Body of pancreas (tissue), 4 donors: Measurements from ENCODE around the gene SIGLEC11. TPM values are rescaled to one million over a fixed set of nuclear protein-coding genes. Genes with fewer than 3 reads are reported as not detected.

ENCODE experiments used
- ATAC-seq: fragments of 150-250 bp; one replicate; pipeline ENCODE4 v1.9.1; 2016
- DNase-seq, 4 donors: peaks; one replicate each; pipeline ENCODE4 v3.0.0-alpha.2; 2019
- H3K27ac ChIP-seq, 4 donors: fragments of 200-600 bp; sonication (generic); 1 replicate in 3 of 4; 2 replicates in 1 of 4; pipeline versions ENCODE4 v1.5.1 to v1.6.1; 2016 to 2019; ENCODE audit warnings: mild to moderate bottlenecking in 1 of 4, mixed read lengths in 1 of 4, moderate library complexity in 1 of 4
- H3K27me3 ChIP-seq, 2 donors: fragments of 200-600 bp; sonication (generic); one replicate each; pipeline ENCODE4 v1.6.0; 2016; ENCODE audit warnings: mild to moderate bottlenecking in 1 of 2
- H3K36me3 ChIP-seq, 2 donors: fragments of 200-600 bp; sonication (generic); replicated peaks in 1 of 2; 2 replicates each; pipeline ENCODE4 v1.5.1; 2016; ENCODE audit warnings: low read depth in 2 of 2; ENCODE audit not compliant: insufficient read depth in 1 of 2
- H3K4me1 ChIP-seq: fragments of 200-600 bp; sonication (generic); one replicate; pipeline ENCODE4 v1.6.0; 2016
- H3K4me3 ChIP-seq, 2 donors: fragments of 200-600 bp; sonication (generic); 1 replicate in 1 of 2; 2 replicates in 1 of 2; pipeline ENCODE4 v1.5.1; 2016 to 2019
- H3K9me3 ChIP-seq, 3 donors: fragments of 200-600 bp; sonication (generic); 1 replicate in 2 of 3; 2 replicates in 1 of 3; pipeline ENCODE4 v1.5.1; 2016
- POLR2A ChIP-seq, 3 donors: fragments of 450-650 bp; IDR thresholded peaks; one replicate each; pipeline ENCODE4 v1.6.1; 2016; ENCODE audit warnings: antibody characterized with exemption in 3 of 3, mild to moderate bottlenecking in 2 of 3
- WGBS, 2 donors: methylation state at CpG; one replicate each; pipeline ENCODE4 v1.1.5; 2017; 5-methylcytosine and 5-hydroxymethylcytosine counted together
- intact Hi-C: fragments of 100-400 bp; cut with DNase I; formaldehyde crosslinking; loops from one replicate; pipeline ENCODE4 v1.15.1; 2023
- total RNA-seq, 2 donors: library from RNA; depleted of rRNA; stranded (reverse); fragments of >200 nt; gene quantifications; one replicate each; pipeline ENCODE4 v1.1.0, GENCODE V29; 2016
- TF ChIP-seq, protein P1 (sequence below), 7 experiments: fragments of 450-650 bp in 4 of 7; fragments of 200-600 bp in 3 of 7; sonication (generic) in 3 of 7; IDR thresholded peaks; one replicate each; pipeline ENCODE4 v1.5.1; 2016 to 2019; ENCODE audit warnings: antibody characterized with exemption in 7 of 7

The SIGLEC11 gene
- total RNA-seq, 2 donors from 2014 or later, result 1.3 to 12.5 TPM

DNA sequence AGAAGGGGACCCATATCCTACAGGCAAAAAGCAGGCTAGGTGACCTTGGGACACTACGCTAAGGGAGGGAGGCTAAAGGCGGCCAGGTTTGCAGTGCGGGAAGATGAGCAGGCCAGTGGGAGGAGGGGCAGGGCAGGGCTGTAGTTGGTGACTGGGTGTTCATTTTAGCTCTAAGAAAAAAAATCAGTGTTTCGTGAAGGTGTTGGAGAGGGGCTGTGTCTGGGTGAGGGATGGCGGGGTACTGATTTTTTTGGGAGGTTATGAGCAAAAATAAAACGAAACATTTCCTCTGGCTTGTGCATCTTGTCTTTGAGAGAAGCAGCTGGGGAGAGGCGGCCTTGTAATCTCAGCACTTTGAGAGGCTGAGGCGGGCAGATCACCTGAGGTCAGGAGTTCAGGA, 27.3 kb downstream of the SIGLEC11 start:
- WGBS, 2 donors, result 77 to 84% methylated on average over 7 to 8 of the region's 8 CpGs
- Histone ChIP-seq H3K4me1 (peaks cover 21% of the 10 kb centered on the region), H3K4me3 (no peak overlapping the region), H3K36me3 (no peaks in the 10 kb centered on the region), H3K27ac (no peak overlapping the region), H3K27me3 (no peaks in the 10 kb centered on the region), H3K9me3 (no peaks in the 10 kb centered on the region)
- TF ChIP-seq, protein P1, sequence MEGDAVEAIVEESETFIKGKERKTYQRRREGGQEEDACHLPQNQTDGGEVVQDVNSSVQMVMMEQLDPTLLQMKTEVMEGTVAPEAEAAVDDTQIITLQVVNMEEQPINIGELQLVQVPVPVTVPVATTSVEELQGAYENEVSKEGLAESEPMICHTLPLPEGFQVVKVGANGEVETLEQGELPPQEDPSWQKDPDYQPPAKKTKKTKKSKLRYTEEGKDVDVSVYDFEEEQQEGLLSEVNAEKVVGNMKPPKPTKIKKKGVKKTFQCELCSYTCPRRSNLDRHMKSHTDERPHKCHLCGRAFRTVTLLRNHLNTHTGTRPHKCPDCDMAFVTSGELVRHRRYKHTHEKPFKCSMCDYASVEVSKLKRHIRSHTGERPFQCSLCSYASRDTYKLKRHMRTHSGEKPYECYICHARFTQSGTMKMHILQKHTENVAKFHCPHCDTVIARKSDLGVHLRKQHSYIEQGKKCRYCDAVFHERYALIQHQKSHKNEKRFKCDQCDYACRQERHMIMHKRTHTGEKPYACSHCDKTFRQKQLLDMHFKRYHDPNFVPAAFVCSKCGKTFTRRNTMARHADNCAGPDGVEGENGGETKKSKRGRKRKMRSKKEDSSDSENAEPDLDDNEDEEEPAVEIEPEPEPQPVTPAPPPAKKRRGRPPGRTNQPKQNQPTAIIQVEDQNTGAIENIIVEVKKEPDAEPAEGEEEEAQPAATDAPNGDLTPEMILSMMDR (IDR thresholded peaks at IDR 0.05), result no peak
- no peak for TF ChIP-seq POLR2A (IDR thresholded peaks at IDR 0.05)
- DNase-seq, result no peak
- intact Hi-C loops, result loop anchor here (5.0 kb wide), 1 partner anchor 44 kb away; no protein-coding TSS in a partner anchor
- no peak for ATAC-seq

DNA sequence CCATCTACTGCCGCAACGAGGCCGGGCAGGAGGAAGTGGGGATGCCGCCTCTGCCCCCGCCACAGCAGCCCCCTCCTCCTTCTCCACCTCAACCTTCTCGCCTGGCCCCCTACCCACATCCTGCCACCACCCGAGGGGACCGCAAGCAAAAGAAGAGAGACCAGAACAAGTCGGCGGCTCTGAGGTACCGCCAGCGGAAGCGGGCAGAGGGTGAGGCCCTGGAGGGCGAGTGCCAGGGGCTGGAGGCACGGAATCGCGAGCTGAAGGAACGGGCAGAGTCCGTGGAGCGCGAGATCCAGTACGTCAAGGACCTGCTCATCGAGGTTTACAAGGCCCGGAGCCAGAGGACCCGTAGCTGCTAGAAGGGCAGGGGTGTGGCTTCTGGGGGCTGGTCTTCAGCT, 28.2 kb downstream of the SIGLEC11 start:
- DNase-seq, result no peak

DNA sequence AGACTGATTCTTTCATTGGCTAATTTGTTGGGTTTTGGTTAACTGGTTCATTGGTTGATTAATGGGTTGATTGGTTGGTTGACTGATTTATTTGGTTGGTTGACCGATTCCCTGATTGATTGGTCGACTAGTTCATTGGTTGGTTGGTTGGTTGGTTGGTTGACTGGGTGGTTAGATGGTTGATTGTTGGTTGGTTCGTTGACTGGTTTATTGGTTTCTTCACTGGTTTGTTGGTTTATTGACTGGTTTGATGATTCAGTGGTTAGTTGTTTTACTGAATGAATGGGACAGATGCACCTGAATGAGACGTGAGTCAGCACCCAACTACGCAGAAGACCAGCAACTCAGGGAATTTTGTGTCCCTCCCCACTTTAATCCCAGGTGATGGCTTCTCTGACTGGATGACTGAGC, 28.9 kb downstream of the SIGLEC11 start:
- ATAC-seq (no peak), DNase-seq (no peak)
- intact Hi-C loops, result loop anchor here (5.0 kb wide), 1 partner anchor 45 kb away; no protein-coding TSS in a partner anchor
- H3K4me3 ChIP-seq, result no peak overlapping the region
- no peaks in the 10 kb centered on the region for H3K36me3 ChIP-seq
- H3K9me3 ChIP-seq, result no peaks in the 10 kb centered on the region
- TF ChIP-seq, protein P1 (IDR thresholded peaks at IDR 0.05), result no peak
- TF ChIP-seq POLR2A (IDR thresholded peaks at IDR 0.05), result no peak
- peaks cover 22% of the 10 kb centered on the region for H3K4me1 ChIP-seq
- WGBS, 2 donors, result 87 to 96% methylated on average over 5 of the region's 5 CpGs
- H3K27ac ChIP-seq, result no peak overlapping the region
- H3K27me3 ChIP-seq, result no peaks in the 10 kb centered on the region

More for the DNA sequence above, 28.2 kb downstream of the SIGLEC11 start:
- intact Hi-C loops, result loop anchor here (5.0 kb wide), 1 partner anchor 45 kb away; no protein-coding TSS in a partner anchor
- no peaks in the 10 kb centered on the region for H3K9me3 ChIP-seq
- no peaks in the 10 kb centered on the region for H3K36me3 ChIP-seq
- ATAC-seq, result no peak
- TF ChIP-seq, protein P1 (IDR thresholded peaks at IDR 0.05), result no peak
- TF ChIP-seq POLR2A (IDR thresholded peaks at IDR 0.05), result no peak
- WGBS, 2 donors, result 81 to 94% methylated on average over 23 to 25 of the region's 25 CpGs
- peaks cover 21% of the 10 kb centered on the region for H3K4me1 ChIP-seq
- no peak overlapping the region for H3K27ac ChIP-seq
- H3K27me3 ChIP-seq, result no peaks in the 10 kb centered on the region
- H3K4me3 ChIP-seq, result no peak overlapping the region

DNA sequence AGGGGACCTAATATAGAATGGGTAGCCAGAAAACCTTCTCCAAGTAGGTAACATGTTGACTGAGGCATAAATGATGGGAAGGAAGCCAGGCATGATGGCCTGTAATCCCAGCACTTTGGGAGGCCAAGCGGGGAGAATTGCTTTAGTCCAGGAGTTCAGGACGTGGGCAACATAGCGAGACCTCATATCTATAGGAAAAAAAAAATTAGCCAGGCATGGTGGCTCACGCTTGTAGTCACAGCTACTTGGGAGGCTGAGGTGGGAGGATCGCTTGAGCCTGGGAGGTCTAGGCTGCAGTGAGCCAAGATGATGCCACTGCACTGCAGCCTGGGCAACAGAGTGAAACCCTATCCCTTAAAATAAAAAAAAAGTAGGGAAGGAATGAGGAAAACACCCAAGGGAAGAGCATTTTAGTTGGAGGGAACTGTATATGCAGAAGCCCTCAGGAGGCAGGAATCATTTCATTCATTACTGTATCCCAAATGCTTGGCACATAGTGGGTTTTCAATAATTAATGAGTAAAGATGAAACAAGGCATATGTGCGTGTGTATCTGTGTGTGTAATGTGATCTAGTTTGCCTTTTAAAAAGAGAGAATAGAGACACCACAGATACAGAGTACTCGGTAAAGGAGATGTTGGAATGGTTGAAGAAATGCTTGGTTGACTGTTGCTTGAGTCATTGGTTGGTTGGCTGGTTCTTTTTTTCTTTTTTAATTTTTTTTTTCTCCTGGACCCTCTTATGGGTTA, 29.5 kb downstream of the SIGLEC11 start:
- WGBS, 2 donors, result 91 to 92% methylated on average over 7 of the region's 7 CpGs

More for the DNA sequence above, 29.5 kb downstream of the SIGLEC11 start:
- intact Hi-C loops, result loop anchor here (5.0 kb wide), 1 partner anchor 46 kb away; no protein-coding TSS in a partner anchor
- H3K4me3 ChIP-seq, result no peak overlapping the region
- no peaks in the 10 kb centered on the region for H3K36me3 ChIP-seq
- DNase-seq, result no peak
- H3K27ac ChIP-seq, result no peak overlapping the region
- TF ChIP-seq POLR2A (IDR thresholded peaks at IDR 0.05), result no peak
- TF ChIP-seq, protein P1 (IDR thresholded peaks at IDR 0.05), result no peak
- no peaks in the 10 kb centered on the region for H3K9me3 ChIP-seq
- ATAC-seq, result no peak
- H3K27me3 ChIP-seq, result no peaks in the 10 kb centered on the region
- H3K4me1 ChIP-seq, result peaks cover 22% of the 10 kb centered on the region
